Measurements from ENCODE around the gene GPC1.

Gene GPC1

GRCh38 chr2:240456447-240457222 is 21.2 kb downstream of the GPC1 start:
- Histone ChIP-seq H3K27ac (ENCODE audit: low read depth, low read length) (no peak overlapping the region), H3K27me3 (ENCODE audit: insufficient read depth, low read length) (peaks cover 42% of the 10 kb centered on the region), H3K4me1 (ENCODE audit: insufficient read depth, low read length) (peaks cover 30% of the 10 kb centered on the region), H3K4me3 (ENCODE audit: low read length) (0 out of 2 replicates have a peak overlapping the region, but pooled peaks have one; percentile 35), H3K9ac (ENCODE audit: low read depth, low read length) (no peak overlapping the region), H3K9me3 (ENCODE audit: insufficient read depth, low read depth, low read length) (no peaks in the 10 kb centered on the region), H3K36me3 (ENCODE audit: insufficient read depth, low read length) (no peaks in the 10 kb centered on the region)
- WGBS, result 64% methylated on average over 16 of the region's 17 CpGs

GRCh38 chr2:240457223-240458043 is 22.0 kb downstream of the GPC1 start:
- Histone ChIP-seq H3K27ac (ENCODE audit: low read depth, low read length) (peak overlapping the region; percentile 35; the same call in 1 of the 2 replicates), H3K4me1 (ENCODE audit: insufficient read depth, low read length) (peaks cover 24% of the 10 kb centered on the region), H3K27me3 (ENCODE audit: insufficient read depth, low read length) (peaks cover 35% of the 10 kb centered on the region), H3K9me3 (ENCODE audit: insufficient read depth, low read depth, low read length) (no peaks in the 10 kb centered on the region), H3K4me3 (ENCODE audit: low read length) (no peak overlapping the region), H3K9ac (ENCODE audit: low read depth, low read length) (0 out of 2 replicates have a peak overlapping the region, but pooled peaks have one; percentile 14), H3K36me3 (ENCODE audit: insufficient read depth, low read length) (no peaks in the 10 kb centered on the region)
- 48% methylated on average over 22 of the region's 22 CpGs for WGBS

- Histone ChIP-seq H3K36me3 (ENCODE audit: insufficient read depth, low read length) (no peaks in the 10 kb centered on the region; the same call in 1 of the 2 replicates), H3K4me1 (ENCODE audit: insufficient read depth, low read length) (peaks cover 24% of the 10 kb centered on the region), H3K9me3 (ENCODE audit: insufficient read depth, low read depth, low read length) (no peaks in the 10 kb centered on the region), H3K27ac (ENCODE audit: low read depth, low read length) (0 out of 2 replicates have a peak overlapping the region, but pooled peaks have one; percentile 35), H3K4me3 (ENCODE audit: low read length) (no peak overlapping the region), H3K27me3 (ENCODE audit: insufficient read depth, low read length) (peaks cover 32% of the 10 kb centered on the region), H3K9ac (ENCODE audit: low read depth, low read length) (0 out of 2 replicates have a peak overlapping the region, but pooled peaks have one; percentile 14)
- WGBS, result 81% methylated on average over 15 of the region's 16 CpGs
Measured at GRCh38 chr2:240458044-240458899, 22.8 kb downstream of the GPC1 start.

GRCh38 chr2:240458900-240459391 is 23.5 kb downstream of the GPC1 start:
- H3K27ac ChIP-seq (ENCODE audit: low read depth, low read length), result no peak overlapping the region
- H3K36me3 ChIP-seq (ENCODE audit: insufficient read depth, low read length), result peaks cover 5% of the 10 kb centered on the region
- H3K4me3 ChIP-seq (ENCODE audit: low read length), result no peak overlapping the region
- peaks cover 24% of the 10 kb centered on the region for H3K4me1 ChIP-seq (ENCODE audit: insufficient read depth, low read length)
- 95% methylated on average over 18 of the region's 18 CpGs for WGBS
- H3K9ac ChIP-seq (ENCODE audit: low read depth, low read length), result no peak overlapping the region
- H3K27me3 ChIP-seq (ENCODE audit: insufficient read depth, low read length), result peaks cover 28% of the 10 kb centered on the region
- H3K9me3 ChIP-seq (ENCODE audit: insufficient read depth, low read depth, low read length), result no peaks in the 10 kb centered on the region

GRCh38 chr2:240459401-240460252 is 24.2 kb downstream of the GPC1 start:
- Histone ChIP-seq H3K9me3 (ENCODE audit: insufficient read depth, low read depth, low read length) (no peaks in the 10 kb centered on the region), H3K27ac (ENCODE audit: low read depth, low read length) (no peak overlapping the region), H3K4me3 (ENCODE audit: low read length) (no peak overlapping the region), H3K36me3 (ENCODE audit: insufficient read depth, low read length) (peaks cover 11% of the 10 kb centered on the region), H3K27me3 (ENCODE audit: insufficient read depth, low read length) (peaks cover 21% of the 10 kb centered on the region), H3K4me1 (ENCODE audit: insufficient read depth, low read length) (peaks cover 21% of the 10 kb centered on the region), H3K9ac (ENCODE audit: low read depth, low read length) (no peak overlapping the region)
- WGBS, result 83% methylated on average over 23 of the region's 23 CpGs

DNA sequence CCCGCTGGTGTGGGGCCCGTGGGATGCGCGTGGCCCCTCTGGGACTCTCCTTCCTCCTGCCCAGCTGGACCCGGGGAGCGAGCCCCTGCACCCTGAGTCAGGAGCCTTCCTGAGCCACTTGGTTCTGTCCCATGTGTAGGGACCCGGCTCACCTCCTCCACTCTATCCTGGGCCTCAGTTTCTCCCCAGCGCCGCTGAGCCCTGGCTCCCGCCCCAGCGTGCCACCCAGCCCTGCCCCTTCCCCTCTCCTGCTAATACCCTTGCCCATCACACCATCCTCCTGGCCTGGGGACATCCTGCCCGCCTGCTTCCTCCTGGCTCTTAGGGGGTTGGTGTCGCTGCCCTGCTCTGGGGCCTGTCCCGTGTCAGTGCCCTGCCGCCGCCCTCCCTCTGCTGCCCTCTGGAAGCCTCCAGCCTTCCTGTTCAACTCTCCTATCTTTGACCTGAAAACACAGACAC is 24.8 kb downstream of the GPC1 start:
- Histone ChIP-seq H3K27me3 (ENCODE audit: insufficient read depth, low read length) (peaks cover 14% of the 10 kb centered on the region), H3K4me1 (ENCODE audit: insufficient read depth, low read length) (peaks cover 15% of the 10 kb centered on the region), H3K4me3 (ENCODE audit: low read length) (no peak overlapping the region), H3K9ac (ENCODE audit: low read depth, low read length) (no peak overlapping the region), H3K27ac (ENCODE audit: low read depth, low read length) (no peak overlapping the region), H3K9me3 (ENCODE audit: insufficient read depth, low read depth, low read length) (no peaks in the 10 kb centered on the region), H3K36me3 (ENCODE audit: insufficient read depth, low read length) (peaks cover 15% of the 10 kb centered on the region)
- 96% methylated on average over 16 of the region's 16 CpGs for WGBS

GRCh38 chr2:240460781-240461431 is 25.4 kb downstream of the GPC1 start:
- peaks cover 8% of the 10 kb centered on the region; the same call in 1 of the 2 replicates for H3K27me3 ChIP-seq (ENCODE audit: insufficient read depth, low read length)
- peaks cover 15% of the 10 kb centered on the region for H3K4me1 ChIP-seq (ENCODE audit: insufficient read depth, low read length)
- no peak overlapping the region for H3K9ac ChIP-seq (ENCODE audit: low read depth, low read length)
- H3K27ac ChIP-seq (ENCODE audit: low read depth, low read length), result no peak overlapping the region
- WGBS, result 94% methylated on average over 16 of the region's 16 CpGs
- H3K9me3 ChIP-seq (ENCODE audit: insufficient read depth, low read depth, low read length), result no peaks in the 10 kb centered on the region
- H3K4me3 ChIP-seq (ENCODE audit: low read length), result no peak overlapping the region
- peaks cover 19% of the 10 kb centered on the region for H3K36me3 ChIP-seq (ENCODE audit: insufficient read depth, low read length)

DNA sequence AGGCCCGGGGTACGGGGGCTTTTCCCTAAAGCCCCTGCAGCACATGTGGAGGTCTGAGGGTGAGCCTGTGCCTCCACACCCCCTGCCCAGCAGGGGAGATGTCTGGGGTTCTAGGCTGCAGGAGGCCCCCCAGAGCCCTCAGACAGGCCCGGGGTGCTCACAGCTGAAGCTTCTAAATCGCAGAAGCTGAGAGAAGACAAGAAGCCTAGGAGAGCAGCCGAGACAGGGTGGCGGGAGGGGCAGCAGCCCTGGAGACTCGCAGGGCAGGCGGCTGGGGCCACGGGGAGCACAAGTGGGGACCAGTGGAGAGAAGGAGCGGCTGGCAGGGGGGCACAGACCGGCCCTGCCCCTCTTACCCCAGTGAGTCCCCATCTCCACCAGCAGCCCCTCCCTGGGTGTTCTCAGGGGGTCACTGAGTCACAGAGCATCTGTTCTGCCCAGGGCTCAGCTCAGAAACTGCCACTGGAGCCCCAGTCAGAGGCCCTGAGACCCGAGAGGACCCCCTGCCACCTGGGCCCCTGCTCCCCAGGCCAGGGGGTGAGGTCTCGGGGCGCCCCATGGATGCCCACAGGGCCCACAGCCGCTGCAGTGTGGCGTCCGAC is 26.1 kb downstream of the GPC1 start:
- Histone ChIP-seq H3K4me1 (ENCODE audit: insufficient read depth, low read length) (peaks cover 15% of the 10 kb centered on the region), H3K36me3 (ENCODE audit: insufficient read depth, low read length) (peaks cover 19% of the 10 kb centered on the region), H3K27me3 (ENCODE audit: insufficient read depth, low read length) (peaks cover 1% of the 10 kb centered on the region; the same call in 1 of the 2 replicates), H3K9me3 (ENCODE audit: insufficient read depth, low read depth, low read length) (no peaks in the 10 kb centered on the region), H3K4me3 (ENCODE audit: low read length) (no peak overlapping the region), H3K9ac (ENCODE audit: low read depth, low read length) (no peak overlapping the region), H3K27ac (ENCODE audit: low read depth, low read length) (no peak overlapping the region)
- WGBS, result 94% methylated on average over 17 of the region's 17 CpGs

DNA sequence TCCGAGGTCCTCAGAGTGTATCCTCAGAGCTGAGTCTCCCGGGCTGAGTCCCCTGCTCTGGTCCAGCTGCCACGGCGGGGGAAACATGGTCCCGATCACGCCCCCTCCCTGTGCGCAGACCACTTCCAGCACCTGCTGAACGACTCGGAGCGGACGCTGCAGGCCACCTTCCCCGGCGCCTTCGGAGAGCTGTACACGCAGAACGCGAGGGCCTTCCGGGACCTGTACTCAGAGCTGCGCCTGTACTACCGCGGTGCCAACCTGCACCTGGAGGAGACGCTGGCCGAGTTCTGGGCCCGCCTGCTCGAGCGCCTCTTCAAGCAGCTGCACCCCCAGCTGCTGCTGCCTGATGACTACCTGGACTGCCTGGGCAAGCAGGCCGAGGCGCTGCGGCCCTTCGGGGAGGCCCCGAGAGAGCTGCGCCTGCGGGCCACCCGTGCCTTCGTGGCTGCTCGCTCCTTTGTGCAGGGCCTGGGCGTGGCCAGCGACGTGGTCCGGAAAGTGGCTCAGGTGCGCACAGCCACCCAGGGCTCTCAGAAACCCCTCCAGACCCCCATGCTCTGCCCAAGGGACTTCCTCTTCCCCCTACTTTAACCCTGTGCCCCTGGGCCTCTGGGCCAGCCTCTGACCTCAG is 26.7 kb downstream of the GPC1 start:
- Histone ChIP-seq H3K4me3 (ENCODE audit: low read length) (no peak overlapping the region), H3K27ac (ENCODE audit: low read depth, low read length) (no peak overlapping the region), H3K4me1 (ENCODE audit: insufficient read depth, low read length) (peaks cover 13% of the 10 kb centered on the region), H3K27me3 (ENCODE audit: insufficient read depth, low read length) (no peaks in the 10 kb centered on the region; the same call in 1 of the 2 replicates), H3K9ac (ENCODE audit: low read depth, low read length) (no peak overlapping the region), H3K9me3 (ENCODE audit: insufficient read depth, low read depth, low read length) (no peaks in the 10 kb centered on the region), H3K36me3 (ENCODE audit: insufficient read depth, low read length) (peaks cover 20% of the 10 kb centered on the region)
- WGBS, result 95% methylated on average over 41 of the region's 41 CpGs
